COLO668 (cell line): Measurements from ENCODE around the gene ADGRA1.
A peak's percentile ranks its signal among the peaks of the same experiment; 100 is the strongest.
"Not testable (repeated sequence)": the region's sequence is repeated elsewhere in the genome, so short reads cannot be mapped to it uniquely, and the experiment has no call there.

ENCODE experiments used
- DNase-seq: peaks from one replicate; lab custom pipeline; 2025; ENCODE audit not compliant: unreplicated experiment; lab: John Stamatoyannopoulos, UW

ADGRA1 gene

GRCh38 chr10:133087679-133088178 is at the start of gene ADGRA1:
ADGRA1 (plus strand) TSS chr10:133087924; CDS start chr10:133088910, 986 bp downstream.
- DNase-seq: peak; percentile 32

DNA sequence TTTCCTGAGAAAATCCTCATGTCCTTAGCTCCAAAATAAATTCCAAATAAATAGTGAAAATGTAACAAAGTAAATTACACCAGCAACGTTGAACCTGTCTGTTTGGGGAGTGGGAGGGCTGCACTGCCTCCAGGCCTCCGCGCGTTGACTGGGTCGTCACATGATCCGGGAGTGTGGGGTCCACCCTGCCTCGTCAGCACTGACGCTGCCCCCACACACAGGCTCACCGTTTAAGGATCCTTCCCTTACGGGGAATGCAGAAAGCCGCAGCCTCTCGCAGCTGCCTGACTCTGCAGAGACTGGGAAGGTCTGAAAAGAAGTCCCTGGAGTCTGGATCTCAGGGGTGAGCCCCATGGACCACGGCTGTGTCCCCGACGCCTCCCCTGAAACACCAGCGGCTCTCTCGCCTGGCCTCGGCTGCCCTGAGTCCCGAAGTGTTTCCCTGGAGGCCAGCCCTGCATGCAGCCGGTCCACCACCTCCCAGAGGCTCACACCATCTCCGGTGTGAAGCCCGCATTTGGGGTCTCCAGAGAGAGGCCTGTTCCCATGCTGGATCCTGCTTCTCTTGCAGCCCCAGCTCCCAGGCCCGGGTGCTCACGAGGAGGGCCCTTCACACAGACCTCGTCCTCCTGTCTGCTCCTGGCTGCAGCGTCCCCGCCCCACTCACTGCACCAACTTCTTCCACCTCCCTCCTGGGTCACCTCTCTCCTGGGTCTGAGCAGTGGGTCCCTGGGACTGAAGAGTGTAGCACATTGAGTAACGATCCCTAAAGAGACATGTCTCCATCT is 49.5 kb upstream of the ADGRA1 start:
- no peak for DNase-seq

GRCh38 chr10:133039107-133039802 is 48.5 kb upstream of the ADGRA1 start:
- no peak for DNase-seq

DNA sequence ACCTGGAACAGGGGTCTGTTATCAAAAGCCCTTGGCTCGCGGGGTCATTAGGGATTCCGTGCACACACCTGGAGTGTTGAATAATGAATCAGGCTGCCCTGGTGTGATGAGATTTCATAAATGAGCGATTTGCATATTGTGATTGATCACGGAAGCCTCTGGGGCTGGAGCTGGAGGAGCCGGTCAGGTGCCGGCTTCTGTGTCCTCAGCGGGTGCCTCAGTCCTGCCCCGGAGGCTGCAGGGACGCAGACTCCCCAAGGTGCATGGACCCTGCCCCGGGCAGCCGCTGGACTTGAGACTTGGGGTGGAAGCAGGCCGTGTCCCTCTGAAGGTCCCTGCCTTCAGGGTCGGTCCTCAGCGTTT is 47.9 kb upstream of the ADGRA1 start:
- no peak for DNase-seq

DNA sequence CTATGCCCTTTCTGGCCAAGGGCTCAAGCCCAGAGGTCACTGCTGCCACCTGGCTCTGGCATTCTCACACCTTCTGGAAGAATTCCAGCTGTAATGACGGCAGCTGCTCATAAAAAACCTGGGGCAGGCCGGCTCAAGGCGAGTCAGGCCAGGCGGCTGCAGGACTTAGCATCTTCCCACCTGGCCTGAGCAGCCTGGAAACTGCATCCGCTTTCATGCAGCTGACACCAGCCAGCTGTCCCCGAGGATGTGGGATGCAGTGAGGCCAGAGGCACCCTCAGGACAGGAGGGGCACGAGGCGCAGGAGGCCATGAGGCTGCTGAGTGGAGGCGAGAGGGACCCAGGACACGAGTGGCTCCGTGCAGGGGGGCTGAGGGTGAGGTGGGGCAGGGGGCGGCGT is 47.5 kb upstream of the ADGRA1 start:
- no peak for DNase-seq

DNA sequence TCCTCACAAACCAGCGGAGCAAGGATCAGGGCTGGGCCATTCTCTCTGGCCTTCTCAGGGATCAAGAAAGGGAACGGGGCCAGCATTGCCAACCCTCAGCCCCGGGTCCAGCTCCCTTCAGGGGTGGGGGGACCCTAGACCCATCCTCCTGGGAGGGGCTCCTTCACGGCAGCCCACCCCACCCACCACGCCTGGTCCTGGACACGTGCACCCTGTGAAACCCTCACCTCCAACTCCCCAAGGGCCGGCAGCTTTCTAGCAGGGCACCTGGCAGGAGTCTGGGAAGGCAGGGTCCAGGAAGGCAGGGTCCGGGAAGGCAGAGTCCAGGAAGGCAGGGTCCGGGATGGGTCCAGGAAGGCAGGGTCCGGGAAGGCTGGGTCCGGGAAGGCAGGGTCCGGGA is 46.6 kb upstream of the ADGRA1 start:
- DNase-seq: no peak

- no peak for DNase-seq
These were observed 45.7 kb upstream of the ADGRA1 start for GRCh38 chr10:133042061-133042460.

DNA sequence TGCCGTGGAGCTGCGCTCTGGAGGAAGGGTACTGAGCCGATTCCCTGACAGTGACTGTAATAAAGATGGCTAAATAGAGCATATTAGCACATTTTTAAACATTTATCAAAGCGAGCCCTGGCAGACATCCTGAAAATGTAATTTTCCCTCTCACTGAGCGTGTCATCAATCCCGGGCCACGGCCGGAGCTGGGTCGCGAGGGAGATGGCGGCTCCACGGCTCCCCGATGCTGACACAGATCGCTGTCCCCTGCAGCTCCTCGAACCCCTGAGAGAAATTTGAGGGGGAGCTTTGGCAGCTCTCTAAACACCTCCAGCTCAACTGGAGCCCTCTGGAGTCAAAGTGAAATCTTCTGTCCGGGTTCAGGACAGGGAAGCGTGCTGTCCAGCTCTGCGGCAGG is 44.9 kb upstream of the ADGRA1 start:
- DNase-seq: no peak

DNA sequence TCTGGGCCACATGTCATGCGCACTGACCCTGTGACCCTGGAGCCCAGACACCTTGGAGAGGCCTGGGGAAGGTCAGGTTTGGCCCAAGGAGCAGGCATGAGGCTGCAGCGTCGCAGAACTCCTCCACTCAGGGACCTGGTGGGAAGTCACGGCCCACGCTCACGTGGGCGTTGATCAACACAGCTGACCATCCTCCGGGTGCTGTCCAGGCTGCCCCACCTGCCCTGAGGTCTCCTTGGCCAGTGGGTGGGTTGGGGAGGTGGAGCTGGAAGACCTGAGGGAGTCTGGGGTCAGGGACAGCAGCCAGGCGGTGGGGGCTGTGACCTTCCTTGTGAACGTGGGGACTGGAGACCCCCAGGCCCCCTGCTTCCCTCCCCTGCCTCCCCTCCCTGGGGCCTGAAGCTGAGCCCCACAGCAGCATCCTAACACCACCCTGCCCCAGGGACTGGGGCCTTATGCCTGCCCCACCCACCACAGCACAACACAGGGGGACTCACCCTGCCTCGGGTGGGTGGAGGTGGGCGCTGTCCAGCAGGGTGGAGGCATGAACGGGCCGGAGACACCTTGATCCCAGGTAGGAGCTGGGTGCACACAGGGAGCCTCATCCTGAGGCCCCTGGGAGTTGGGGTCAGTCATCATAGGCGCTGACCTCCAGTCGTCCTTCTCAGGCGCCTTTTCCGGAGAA is 44.0 kb upstream of the ADGRA1 start:
- no peak for DNase-seq

DNA sequence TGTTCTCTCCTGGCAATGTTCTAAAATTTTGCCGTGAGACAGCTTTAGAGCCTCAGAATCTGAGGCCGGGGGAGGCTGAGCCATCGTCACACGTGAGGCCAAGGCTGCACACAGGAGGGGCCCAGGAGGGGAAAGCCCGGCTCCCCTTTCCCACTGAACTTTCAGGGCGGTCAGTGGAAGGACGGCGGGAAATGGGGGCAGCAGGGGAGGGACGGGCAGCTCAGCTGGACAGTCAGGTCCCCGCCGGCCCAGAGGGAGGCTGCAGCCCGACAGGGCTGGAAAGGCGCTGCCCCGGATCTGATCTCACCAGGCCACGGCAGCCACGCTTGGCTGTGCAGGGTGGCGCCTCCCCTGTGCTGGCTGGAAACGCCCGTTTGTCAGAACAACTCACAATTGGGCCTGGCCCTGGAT is 43.3 kb upstream of the ADGRA1 start:
- no peak for DNase-seq

- no peak for DNase-seq
These were observed 42.0 kb upstream of the ADGRA1 start for GRCh38 chr10:133045556-133046389.

DNA sequence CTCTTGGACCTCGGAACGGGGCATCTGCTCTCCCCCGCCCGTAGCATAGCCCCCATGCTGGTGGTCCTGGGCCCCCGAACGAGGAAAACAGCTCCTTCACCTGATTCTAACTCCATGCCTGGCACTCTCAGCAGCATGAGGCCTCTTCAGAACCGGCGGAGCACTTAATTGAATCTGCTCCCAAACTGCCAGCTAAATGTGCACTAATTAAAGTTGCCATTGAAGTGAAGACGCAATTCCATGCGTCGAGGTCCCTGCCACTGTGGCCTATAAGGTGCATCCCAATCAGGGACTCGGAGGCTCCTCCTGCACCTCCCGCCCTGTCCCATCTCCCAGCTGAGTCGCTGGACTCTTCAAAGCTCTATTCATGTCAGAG is 41.3 kb upstream of the ADGRA1 start:
- no peak for DNase-seq

GRCh38 chr10:133047526-133048123 is 40.1 kb upstream of the ADGRA1 start:
- no peak for DNase-seq

DNA sequence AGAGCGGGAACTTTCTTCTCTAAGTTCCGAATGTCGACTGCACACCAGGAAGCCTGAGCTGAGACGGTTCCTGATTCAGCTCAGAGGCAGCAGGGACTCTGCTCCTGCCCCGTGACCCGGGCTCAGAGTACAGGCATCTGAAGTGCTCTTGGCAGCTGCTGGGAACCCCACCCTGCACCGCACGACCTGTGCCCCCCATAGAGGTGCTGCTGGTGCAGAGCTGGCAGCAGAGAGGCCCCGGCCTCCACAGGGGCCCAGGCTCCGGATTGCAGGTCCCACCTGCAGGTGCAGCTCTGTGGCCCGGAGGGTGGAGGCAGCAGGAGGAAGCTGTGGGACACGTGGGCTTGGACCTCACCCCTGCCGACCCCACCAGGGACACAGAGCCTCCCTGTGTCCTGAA is 39.5 kb upstream of the ADGRA1 start:
- no peak for DNase-seq

- DNase-seq: no peak
These were observed 38.8 kb upstream of the ADGRA1 start for GRCh38 chr10:133048926-133049325.

DNA sequence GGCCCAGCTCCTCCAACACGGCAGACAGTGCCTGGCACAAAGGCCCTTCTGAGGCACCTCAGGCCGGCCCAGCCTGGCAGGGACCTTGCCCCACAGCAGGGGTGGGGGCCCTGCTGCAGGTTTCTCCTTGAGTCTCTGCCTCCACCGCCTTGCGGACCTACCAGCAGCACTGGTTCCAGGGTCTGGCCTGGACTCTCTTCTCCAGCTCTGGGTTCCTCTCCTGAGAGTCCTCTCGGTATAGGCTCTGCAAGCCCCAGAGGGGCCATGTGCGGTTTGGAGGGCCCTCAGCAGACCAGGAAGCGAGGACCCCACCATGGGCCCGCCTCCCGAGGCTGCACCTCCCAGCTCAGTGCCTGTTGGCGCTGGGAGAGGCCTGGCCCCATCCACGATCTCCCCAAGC is 38.1 kb upstream of the ADGRA1 start:
- no peak for DNase-seq

- no peak for DNase-seq
These were observed 37.4 kb upstream of the ADGRA1 start for GRCh38 chr10:133050371-133050770.

DNA sequence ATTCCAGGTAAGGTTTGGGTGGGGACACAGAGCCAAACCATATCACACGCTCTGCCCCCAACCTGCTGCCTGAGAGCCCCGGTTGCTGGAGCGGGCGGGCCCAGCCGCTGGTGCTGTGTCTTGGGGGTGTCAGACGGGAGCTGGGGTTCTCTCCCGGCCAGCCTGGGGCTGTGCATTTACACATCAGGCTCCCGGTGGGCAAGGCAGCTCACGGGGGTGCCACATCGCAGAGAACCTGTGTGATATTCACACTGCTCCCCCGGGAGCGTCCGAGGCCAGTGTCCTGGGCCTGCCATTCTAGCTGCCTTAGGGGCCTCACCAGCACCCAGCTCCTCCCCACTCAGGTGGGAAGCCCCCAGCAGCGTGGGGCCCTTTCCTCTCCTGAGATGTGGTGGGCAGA is 35.6 kb upstream of the ADGRA1 start:
- DNase-seq: no peak

GRCh38 chr10:133053527-133054133 is 34.1 kb upstream of the ADGRA1 start:
- not testable (repeated sequence) for DNase-seq

GRCh38 chr10:133055470-133055869 is 32.3 kb upstream of the ADGRA1 start:
- no peak for DNase-seq
